ENCODE results near the gene GGNBP2.

The GGNBP2 gene

GRCh38 chr17:36632916-36633771 lies 88.4 kb downstream of the GGNBP2 start:
- DNase-seq = no peak
